DMS79 (cell line): ENCODE measurements around the gene VKORC1L1.
"Not testable (repeated sequence)": the region's sequence is repeated elsewhere in the genome, so short reads cannot be mapped to it uniquely, and the experiment has no call there.

Experiments used
- DNase-seq: peaks from one replicate; lab custom pipeline; 2025; lab: John Stamatoyannopoulos, UW

Gene VKORC1L1

GRCh38 chr7:65978891-65979582 is 106.2 kb downstream of the VKORC1L1 start:
- no peak for DNase-seq

DNA sequence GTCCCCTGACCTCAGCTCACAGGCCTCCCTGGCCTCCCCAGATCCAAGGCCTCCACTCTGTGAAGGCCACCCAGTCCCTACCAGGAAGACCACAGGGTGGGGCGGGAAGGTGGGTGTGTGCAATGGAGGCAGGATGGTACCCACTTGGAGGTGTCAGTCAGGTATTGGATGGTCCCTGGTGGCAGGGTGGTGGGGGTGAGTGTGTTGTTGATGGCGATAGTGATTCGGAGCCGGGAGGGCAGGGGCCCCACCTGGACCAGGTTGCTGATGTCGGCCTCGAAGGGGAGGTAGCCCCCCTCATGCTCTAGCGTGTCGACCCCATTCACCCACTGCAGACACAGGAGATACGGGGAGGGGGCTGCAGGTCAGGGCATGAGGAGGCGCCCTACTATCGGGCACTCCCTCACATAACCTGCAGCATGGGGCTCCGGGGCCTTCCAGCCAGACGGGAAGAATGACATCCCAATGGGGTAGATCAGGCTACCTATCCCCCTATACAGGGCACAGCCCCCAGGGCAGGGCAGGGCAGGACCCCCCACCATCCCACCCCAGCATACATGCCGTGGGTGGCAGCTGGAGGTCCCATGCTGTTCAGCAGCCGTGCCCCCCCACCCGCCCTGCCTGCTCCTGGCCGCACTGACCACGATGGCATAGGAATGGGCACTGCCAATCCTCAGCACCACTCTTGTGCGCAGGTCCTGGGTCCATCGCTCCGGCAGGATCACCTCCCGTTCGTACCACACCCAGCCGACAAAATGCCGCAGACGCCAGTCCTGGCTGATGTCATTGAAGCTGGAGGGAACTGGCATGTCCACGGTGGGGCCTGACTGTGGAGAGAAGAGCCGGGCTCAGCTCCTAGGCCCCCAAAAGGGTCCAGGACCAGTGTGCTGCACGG is 107.0 kb downstream of the VKORC1L1 start:
- no peak for DNase-seq

DNA sequence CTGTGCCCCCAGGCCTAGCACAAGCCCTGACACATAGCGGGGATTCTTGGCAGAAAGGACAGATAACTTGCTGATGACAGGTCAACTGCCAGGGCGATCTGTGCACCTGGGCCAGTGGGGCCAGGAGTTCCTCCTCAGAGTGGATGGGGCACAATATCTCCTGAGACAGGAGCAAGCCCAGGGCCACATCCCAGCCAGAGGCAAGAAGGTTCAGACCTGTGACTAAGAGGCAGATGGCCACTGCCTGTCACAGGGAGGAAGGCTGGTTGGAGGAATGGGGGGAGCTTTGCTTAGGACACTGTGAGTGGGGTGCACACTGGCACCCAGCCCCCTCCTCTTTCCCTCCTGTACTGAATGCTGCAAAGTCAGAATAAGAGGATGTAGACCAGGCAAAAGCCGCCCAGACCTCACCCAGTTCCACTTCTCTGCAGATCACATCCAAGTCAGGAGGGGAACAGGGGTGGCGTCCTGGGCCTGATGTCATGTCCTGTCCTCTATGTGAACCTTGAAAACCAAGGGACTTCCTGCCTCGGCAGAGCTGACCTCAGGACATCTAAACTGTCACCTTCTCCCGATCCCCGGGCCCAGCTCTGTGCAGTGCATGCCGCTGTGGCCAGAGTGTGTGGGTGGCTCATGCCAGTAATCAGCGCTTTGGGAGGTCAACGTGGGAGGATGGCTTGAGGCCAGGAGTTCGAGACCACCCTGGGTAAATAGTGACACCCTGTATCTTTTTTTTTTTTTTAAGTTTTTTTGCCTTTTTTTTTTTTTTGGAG is 107.8 kb downstream of the VKORC1L1 start:
- no peak for DNase-seq

DNA sequence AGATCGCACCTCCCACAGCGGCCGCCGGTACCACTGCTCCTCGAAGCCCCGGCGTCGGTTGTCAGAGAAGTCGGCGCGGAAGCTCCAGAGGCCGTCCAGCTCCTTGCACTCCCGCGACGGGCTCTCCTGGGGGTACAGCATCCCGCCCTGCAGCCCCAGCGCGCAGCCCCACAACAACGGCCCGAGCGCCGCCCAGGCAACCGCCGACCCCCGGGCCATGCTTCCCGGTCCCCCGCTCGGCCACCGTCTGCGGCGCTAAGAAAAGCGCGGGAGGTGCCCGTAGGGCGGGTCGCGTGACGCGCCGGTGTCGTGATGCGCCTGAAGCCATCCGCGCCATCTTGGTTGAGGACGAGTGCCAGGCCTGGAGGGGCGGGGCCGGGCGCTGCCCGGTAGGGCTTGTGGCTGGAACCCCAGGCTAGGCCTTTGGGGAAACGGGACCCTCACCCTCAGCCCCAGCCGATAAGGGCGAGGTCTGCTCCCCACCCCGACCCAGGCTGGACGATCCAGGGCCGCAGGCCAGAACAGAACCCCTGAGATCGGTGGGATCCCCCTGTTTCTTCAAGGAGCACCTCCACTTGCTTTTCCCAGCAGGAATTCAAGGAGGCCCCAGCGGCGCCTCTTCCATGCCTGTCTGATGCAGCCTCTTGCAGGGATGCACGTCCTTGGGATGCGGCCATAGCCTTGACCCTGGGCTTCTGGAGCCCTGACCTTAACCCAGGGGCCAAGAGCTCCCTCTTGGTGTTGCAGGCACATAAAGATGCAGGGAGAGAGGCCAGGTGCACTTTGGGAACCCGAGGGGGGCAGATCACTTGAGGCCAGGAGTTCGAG is 109.3 kb downstream of the VKORC1L1 start, which contains the start of gene GUSB:
TSS of gene GUSB (minus strand) at position 249 of the 828 bp plus-strand sequence. CDS start at position 219, 30 bp downstream.
- DNase-seq, result peak; percentile 67

DNA sequence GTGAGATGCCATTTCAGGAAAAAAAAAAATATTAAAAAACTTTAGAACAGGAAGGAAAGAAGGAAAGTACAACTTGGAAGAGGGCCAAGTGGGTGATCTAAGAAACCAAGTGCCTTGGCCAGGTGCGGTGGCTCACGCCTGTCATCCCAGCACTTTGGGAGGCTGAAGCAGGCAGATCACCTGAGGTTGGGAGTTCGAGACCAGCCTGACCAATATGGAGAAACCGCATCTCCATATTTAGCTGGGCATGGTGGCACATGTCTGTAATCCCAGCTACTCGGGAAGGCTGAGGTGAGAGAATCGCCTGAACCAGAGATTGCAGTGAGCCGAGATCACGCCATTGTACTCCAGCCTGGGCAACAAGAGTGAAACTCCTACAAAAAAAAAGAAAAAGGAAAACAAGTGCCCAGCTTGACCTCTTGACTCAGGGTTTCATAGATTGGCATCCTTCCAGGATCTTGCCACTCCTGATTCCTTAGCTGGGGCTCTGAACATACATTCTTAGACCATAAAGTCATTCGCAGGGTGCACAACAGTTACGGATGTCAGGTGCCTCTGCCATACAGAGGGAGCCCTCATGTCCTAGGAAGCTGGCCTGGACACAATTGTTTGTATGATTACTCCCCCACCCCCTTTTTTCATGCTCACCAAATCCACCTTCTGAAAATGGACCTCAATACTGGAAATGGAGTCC is 111.2 kb downstream of the VKORC1L1 start:
- DNase-seq, result no peak

DNA sequence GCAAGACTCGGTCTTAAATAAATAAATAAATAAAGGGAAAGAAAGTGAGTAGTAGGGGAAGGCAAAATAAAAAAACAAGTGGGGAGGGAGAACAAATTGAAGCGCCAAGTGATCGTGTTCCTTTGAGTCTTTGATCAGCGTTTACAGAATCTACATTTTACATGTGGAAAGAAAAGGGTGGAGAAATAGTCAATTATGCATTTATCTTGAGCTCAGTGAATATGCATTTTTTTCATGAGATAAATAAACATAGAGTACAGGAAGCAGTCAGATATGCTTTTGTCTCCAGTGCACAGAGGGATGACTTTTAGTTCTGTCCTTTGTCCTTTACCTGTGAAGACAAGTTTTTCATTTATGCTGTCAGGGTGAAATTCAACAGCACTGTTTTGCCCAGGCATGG is 115.2 kb downstream of the VKORC1L1 start:
- no peak for DNase-seq

GRCh38 chr7:65988503-65988902 is 115.6 kb downstream of the VKORC1L1 start:
- not testable (repeated sequence) for DNase-seq

- DNase-seq, result no peak
Observed at GRCh38 chr7:65989694-65990080, 116.8 kb downstream of the VKORC1L1 start.

- not testable (repeated sequence) for DNase-seq
Observed at GRCh38 chr7:65991829-65992228, 119.0 kb downstream of the VKORC1L1 start.

DNA sequence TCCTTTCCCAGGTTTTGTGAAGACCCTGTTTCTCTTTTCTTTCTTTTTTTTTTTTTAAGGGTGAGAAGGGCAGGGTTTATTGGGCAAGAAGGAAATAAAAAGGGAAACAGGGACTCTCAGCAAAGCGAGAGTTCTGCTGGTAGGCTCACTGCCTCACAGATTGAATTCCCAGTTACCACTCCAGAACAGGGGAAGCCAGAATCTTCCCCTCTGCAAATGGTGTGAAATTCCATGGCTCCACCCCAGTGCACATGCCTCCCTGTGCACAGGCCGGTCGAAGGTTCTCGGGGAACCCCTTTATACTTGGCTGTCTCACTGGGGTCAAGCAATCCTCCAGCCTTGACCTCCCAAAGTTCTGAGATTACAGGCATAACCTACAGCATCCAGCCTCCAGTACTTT is 119.7 kb downstream of the VKORC1L1 start:
- no peak for DNase-seq

DNA sequence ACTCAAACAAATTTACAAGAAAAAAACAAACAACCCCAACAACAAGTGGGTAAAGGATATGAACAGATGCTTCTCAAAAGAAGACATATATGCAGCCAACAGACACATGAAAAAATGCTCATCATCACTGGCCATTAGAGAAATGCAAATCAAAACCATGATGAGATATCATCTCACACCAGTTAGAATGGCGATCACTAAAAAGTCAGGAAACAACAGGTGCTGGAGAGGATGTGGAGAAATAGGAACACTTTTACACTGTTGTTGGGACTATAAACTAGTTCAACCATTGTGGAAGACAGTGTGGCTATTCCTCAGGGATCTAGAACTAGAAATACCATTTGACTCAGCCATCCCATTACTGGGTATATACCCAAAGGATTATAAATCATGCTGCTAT is 122.1 kb downstream of the VKORC1L1 start:
- not testable (repeated sequence) for DNase-seq

- not testable (repeated sequence) for DNase-seq
Observed at GRCh38 chr7:66000823-66001417, 128.0 kb downstream of the VKORC1L1 start.

- DNase-seq, result not testable (repeated sequence)
Observed at GRCh38 chr7:66005115-66005671, 132.3 kb downstream of the VKORC1L1 start.

DNA sequence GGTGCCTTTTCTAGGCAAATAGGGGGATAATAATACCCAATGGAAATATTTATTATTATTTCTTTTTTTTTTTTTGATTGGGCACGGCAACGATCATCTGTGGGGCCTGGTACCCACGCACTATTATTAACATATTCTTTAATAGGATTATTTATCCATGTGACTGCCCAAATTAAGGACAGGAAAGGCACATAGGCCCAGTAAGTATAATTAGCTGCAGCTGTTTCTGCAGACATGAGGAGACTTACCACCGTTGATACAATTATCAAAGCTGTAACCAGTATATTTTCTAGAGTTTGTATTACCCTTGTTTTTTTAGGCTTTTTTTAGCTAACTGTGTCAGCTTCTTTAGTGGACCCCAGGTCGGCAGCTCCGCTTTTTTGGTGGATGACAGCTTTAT is 134.4 kb downstream of the VKORC1L1 start:
- no peak for DNase-seq
